ENCODE results near the gene VPS37B. TPM values are rescaled to one million over a fixed set of nuclear protein-coding genes. Genes with fewer than 3 reads are reported as not detected.

The VPS37B gene
- total and polyA plus RNA-seq, 2 of the 8 experiments (the other 6 are each of a cell fraction or from before 2014, with no cell fraction given): 11.9 to 15.7 TPM

GRCh38 chr12:122845041-122845864 is 50.7 kb downstream of the VPS37B start:
- Histone ChIP-seq H3K36me3 (ENCODE audit: control insufficient read depth in 2 of 4, insufficient read depth in 4 of 4, low read length in 3 of 4) (no peaks in the 10 kb centered on the region), H3K23me2 (ENCODE audit: low read depth, low read length) (no peaks in the 10 kb centered on the region), H4K20me1 (replicated peaks in 1 of 2; ENCODE audit: control insufficient read depth in 1 of 2, insufficient read depth in 2 of 2, low read length in 2 of 2) (peaks cover 13 to 17% of the 10 kb centered on the region in 2 experiments), H3K9ac (replicated peaks in 1 of 4; ENCODE audit: extremely low read depth in 1 of 4, low read depth in 3 of 4, low read length in 3 of 4) (peak overlapping the region in 1 of 4 experiments; percentile 18; a peak in 1 of 7 replicates), H2BK12ac (ENCODE audit: low read depth, low read length) (peak overlapping the region; percentile 39; the same call in 1 of the 2 replicates), H3K56ac (replicated peaks; ENCODE audit: insufficient read length, low read depth, low read length) (no peak overlapping the region), H3K4me2 (ENCODE audit: insufficient read depth in 1 of 2, low read depth in 2 of 2, low read length in 2 of 2) (no peak overlapping the region), H2BK20ac (ENCODE audit: low read length) (no peak overlapping the region), H4K91ac (replicated peaks; ENCODE audit: insufficient read length, low read length) (peak overlapping the region; percentile 55), H3K4me3 (ENCODE audit: extremely low read depth in 1 of 4, insufficient read depth in 2 of 4, low read depth in 3 of 4, low read length in 4 of 4) (no peak overlapping the region), H2AK5ac (ENCODE audit: low read depth, low read length) (no peak overlapping the region), H4K8ac (ENCODE audit: extremely low read depth, insufficient read depth, low read length) (peak overlapping the region; percentile 44; the same call in 1 of the 2 replicates), H3K18ac (ENCODE audit: extremely low read depth, low read length) (peak overlapping the region; percentile 34), H3K27me3 (replicated peaks in 1 of 4; ENCODE audit: control insufficient read depth in 3 of 4, extremely low read depth in 1 of 4, insufficient read depth in 3 of 4, low read length in 3 of 4) (no peaks in the 10 kb centered on the region), H2AFZ (ENCODE audit: low read length) (no peak overlapping the region), H3K4me1 (replicated peaks in 1 of 4; ENCODE audit: control insufficient read depth in 3 of 4, insufficient read depth in 4 of 4, low read length in 3 of 4) (peaks cover 0 to 19% (median 10%) of the 10 kb centered on the region in 4 experiments; a peak in 6 of 7 replicates), H3K79me1 (ENCODE audit: low read depth, low read length) (peaks cover 8% of the 10 kb centered on the region), H2BK15ac (ENCODE audit: low read length) (0 out of 2 replicates have a peak overlapping the region, but pooled peaks have one; percentile 88), H4K5ac (ENCODE audit: insufficient read length, low read depth, low read length) (no peak overlapping the region), H2BK5ac (ENCODE audit: low read depth, low read length) (0 out of 2 replicates have a peak overlapping the region, but pooled peaks have one; percentile 52), H3K14ac (ENCODE audit: insufficient read length) (no peak overlapping the region), H3K9me3 (ENCODE audit: insufficient read depth in 2 of 2, low read depth in 1 of 2, low read length in 1 of 2) (no peaks in the 10 kb centered on the region), H3K23ac (ENCODE audit: insufficient read length) (no peak overlapping the region), H3K27ac (ENCODE audit: low read depth, low read length) (no peak overlapping the region), H3K4ac (replicated peaks; ENCODE audit: insufficient read length, low read depth, low read length) (peak overlapping the region; percentile 94), H2BK120ac (replicated peaks; ENCODE audit: low read depth, low read length) (no peak overlapping the region), H3K79me2 (ENCODE audit: control insufficient read depth in 1 of 2, insufficient read depth in 2 of 2, low read length in 2 of 2) (no peaks in the 10 kb centered on the region)
- ChIA-PET POLR2A (ENCODE audit: partially characterized antibody) (no interaction called here), CTCF (ENCODE audit: partially characterized antibody) (interaction anchor here (0.9 to 11.4 kb wide), 6 partner anchors 12 to 208 kb away, joined by 3 to 129 read pairs (median 8); no protein-coding TSS in a partner anchor)
- no peak for FAIRE-seq
- TF ChIP-seq TEAD4 (IDR thresholded peaks at IDR 0.05; ENCODE audit: low read depth, low read length): peak; percentile 85
- peak; percentile 57; the same call in 1 of the 2 replicates for TF ChIP-seq E2F6 (IDR thresholded peaks at IDR 0.05)
- peak; percentile 87 for TF ChIP-seq MAX (IDR thresholded peaks at IDR 0.05)
- no peak for TF ChIP-seq CREB1 (IDR thresholded peaks at IDR 0.05)
- WGBS, 2 experiments (ENCODE audit: extremely low coverage in 1 of 2, insufficient coverage in 1 of 2, insufficient read length in 1 of 2, insufficient replicate concordance in 2 of 2, low coverage in 1 of 2, low lambda C conversion rate in 2 of 2, missing lambda C conversion rate in 1 of 2): 82% methylated on average over 30 of the region's 30 CpGs; no CpG with 5 or more reads in 1 of the 2 experiments
- DNase-seq (ENCODE audit: low read depth in 1 of 2, low spot score in 2 of 2): peak in 1 of 2 experiments; percentile 55

Data from H1 (cell line).